GM18867 (cell line): ENCODE measurements around the gene ADGRL1.
A peak's percentile ranks its signal among the peaks of the same experiment; 100 is the strongest.
"Not testable (repeated sequence)": the region's sequence is repeated elsewhere in the genome, so short reads cannot be mapped to it uniquely, and the experiment has no call there.

Experiments
- ATAC-seq: cut with Tn5 transposase; IDR thresholded peaks from one replicate; pipeline ENCODE4 v1.9.1; 2021; ENCODE audit warnings: mild to moderate bottlenecking, moderate library complexity; ENCODE audit not compliant: unreplicated experiment

The ADGRL1 gene

GRCh38 chr19:14218620-14219330 lies 12.8 kb upstream of the ADGRL1 start:
- no peak for ATAC-seq

GRCh38 chr19:14217886-14218285 lies 11.9 kb upstream of the ADGRL1 start:
- ATAC-seq, result not testable (repeated sequence)

GRCh38 chr19:14214580-14214979 lies 8.6 kb upstream of the ADGRL1 start:
- no peak for ATAC-seq

GRCh38 chr19:14210182-14210581 lies 4.2 kb upstream of the ADGRL1 start:
- ATAC-seq, result not testable (repeated sequence)

- ATAC-seq, result not testable (repeated sequence)
Measured at GRCh38 chr19:14209401-14209800, 3.4 kb upstream of the ADGRL1 start.

DNA sequence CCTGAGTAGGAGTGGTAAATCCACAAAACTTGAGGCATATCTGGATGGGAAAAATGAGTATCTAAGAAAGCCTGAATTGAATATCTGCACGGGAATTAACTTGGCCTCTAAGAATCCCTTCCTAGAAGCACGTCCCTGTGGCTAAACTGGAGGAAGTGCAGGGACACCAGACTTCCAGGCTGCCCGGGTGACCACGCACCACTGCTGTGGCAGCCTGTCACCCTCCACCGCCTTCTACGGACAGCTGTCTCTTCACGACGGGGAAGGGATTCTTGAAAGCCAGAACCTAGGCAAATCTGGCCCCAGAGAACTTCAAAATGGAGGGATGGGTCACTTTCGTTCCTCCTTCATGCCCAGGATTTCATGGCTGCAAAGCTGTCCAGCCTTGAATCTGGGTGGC lies 2.5 kb upstream of the ADGRL1 start:
- ATAC-seq, result not testable (repeated sequence)

DNA sequence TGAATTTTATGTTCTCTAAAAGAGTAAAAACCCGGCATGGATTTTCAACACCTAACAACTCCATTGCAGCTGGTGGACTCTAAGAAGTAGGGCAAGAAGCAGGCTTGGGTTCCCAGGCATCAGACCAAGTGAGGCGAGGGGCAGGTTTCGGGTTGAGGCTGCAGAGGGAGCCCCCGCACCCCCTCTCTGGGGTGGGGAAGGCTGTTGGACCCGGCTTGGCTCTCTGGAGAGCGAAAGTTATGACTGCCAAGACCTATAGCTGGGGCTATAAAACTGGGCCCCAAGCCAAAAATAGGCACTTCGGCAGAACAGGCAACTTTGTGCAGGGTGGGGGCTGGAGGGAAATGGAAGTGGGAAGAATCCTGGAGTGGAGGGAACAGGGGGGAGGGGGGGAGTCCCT lies 1.8 kb upstream of the ADGRL1 start:
- ATAC-seq, result not testable (repeated sequence)

- ATAC-seq, result not testable (repeated sequence)
Measured at GRCh38 chr19:14206737-14207726, 1.1 kb upstream of the ADGRL1 start.

DNA sequence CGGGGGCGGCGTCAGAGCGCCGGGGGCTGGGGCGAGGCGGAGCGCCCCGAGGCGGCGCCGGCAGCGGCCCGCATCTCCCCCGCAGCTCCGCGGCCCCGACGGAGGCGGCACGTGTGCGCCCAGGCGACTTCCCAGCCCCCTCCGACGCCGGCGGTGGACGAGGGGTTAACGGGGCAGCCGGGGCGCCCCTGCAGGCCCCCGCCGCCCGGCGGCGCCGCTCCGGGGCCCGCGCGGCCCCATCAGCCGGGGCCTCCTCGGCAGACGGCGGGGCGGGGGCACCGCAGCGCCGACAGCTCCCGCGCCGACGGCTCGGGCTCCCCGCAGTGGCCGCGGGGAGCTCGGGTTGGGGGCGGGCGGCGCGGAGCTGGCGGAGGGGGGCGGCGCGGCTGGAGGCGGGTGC lies 339 bp upstream of the ADGRL1 start:
- not testable (repeated sequence) for ATAC-seq

- ATAC-seq, result not testable (repeated sequence)
Measured at GRCh38 chr19:14204676-14205451, 1.1 kb downstream of the ADGRL1 start.

DNA sequence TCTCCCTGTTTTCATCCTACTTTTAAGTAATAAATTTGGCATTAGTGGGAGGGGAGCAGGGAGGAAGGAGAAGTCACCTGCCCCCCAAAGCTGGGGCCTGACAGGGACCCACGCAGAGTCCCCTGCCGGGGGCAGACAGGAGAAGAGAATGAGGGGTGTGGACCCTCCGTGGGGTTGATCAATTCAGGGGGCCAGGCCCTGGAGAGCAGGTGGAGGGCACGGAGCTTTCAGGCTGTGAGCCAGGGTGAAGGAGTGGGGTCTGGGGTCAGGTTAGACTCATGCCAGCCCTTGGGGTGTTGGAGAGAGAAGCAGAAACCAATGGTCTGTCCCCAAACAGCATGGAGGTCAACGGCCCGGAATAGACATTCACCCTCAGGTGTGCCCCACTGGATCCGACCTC lies 1.8 kb downstream of the ADGRL1 start:
- not testable (repeated sequence) for ATAC-seq

DNA sequence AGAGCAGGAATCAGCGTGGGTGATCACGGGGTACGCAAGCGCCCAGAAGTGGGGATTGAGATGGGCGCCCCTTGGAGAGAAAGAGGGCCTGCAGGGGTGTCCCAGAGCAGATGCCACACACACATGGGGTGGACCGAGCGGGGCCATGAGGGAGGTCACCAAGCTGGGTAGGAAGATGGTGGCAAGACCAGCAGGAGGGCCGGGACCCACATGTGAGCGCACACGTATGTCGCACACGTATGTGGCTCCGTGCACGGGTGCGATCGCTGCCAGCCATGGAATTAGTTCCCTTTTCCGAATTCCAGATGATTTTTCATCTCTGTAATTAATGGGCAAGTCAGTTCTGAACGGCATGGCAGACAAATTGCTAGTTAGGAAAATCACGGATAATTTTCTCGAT lies 2.2 kb downstream of the ADGRL1 start:
- not testable (repeated sequence) for ATAC-seq

DNA sequence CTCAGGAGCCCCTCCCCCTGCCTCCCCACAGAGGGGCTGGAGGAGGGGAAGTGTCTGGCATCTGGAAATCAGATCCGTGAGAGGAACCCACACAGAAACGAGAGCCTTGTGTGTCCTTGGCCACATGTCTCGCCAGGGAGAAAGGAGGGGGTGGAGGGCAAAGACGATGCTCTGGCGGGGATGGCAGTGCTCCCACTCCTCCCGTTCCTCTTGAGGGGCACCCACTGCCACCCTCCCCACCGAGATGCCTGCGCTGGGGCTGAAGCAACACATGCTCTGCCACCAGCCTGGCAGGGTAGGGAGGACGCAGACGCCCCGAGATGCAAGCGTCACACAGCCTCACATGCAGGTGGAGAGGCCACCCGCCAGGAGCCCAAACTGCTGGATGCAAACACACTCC lies 2.8 kb downstream of the ADGRL1 start:
- ATAC-seq, result no peak

DNA sequence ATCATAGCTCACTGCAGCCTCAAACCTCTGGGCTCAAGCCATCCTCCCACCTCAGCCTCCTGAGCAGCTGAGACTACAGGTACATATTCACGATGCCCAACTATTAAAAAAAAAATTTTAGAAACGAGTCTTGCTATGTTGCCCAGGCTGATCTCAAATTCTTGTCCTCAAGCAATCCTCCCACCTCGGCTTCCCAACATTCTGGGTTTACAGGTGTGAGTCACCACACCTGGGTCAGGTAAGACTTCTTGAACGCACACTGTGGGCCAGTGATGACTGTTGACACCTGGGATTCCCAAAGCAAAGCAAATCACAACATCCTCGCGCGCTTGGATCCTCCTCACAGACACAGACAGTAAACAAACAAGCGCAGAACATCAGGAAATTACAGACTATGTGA lies 4.5 kb downstream of the ADGRL1 start:
- not testable (repeated sequence) for ATAC-seq

DNA sequence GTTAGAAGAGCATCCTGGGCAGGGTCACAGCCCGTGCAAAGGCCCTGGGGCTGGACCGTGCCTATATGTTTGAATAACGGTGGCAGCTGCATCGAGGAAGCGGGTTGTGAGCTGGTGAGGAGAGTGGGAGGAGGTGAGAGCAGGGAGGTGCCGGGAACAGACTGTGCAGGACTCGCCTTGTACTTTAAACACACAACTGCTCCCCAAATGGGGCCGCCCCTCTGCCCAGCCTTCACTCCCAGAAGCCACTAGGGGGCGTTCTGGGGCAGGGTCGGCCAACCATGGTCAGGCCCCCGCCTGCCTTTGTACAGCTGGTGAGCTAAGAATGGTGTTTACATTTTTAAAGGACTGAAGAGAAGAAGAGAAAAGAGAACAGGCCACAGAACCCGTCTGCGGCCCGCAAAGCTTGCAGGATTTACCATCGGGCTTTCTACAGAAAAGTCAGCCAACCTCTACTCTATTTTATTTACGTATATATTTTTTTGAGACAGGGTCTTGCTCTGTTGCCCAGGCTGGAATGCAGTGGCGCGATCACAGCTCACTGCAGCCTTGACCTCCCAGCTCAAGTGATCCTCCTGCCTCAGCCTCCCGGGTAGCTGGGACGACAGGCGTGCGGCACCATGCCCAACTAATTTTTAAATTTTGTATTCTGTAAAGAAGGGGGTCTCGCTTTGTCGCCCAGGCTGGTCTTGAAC lies 5.7 kb downstream of the ADGRL1 start:
- peak; percentile 54 for ATAC-seq

- no peak for ATAC-seq
Measured at GRCh38 chr19:14198384-14199376, 7.3 kb downstream of the ADGRL1 start.

DNA sequence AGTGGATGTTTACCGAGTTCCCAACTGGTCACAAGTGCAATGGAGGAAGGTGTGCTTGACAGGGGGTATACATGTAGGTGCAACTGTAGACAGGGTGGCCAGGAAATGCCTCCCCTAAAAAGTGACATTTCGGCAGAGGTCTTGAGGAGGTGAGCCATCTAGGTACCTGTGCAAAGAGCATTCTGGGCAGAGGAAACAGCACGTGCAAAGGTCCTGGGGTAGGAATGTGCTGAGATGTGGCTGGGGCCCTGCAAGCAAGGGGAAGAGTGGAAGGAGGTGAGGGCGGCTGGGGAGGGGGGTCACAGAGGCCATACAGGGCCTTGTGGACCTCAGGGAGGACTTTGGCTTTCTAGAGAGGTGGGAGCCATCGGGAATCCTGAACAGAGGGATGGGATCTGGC lies 8.1 kb downstream of the ADGRL1 start:
- no peak for ATAC-seq

- ATAC-seq, result not testable (repeated sequence)
Measured at GRCh38 chr19:14197288-14197687, 8.7 kb downstream of the ADGRL1 start.

- not testable (repeated sequence) for ATAC-seq
Measured at GRCh38 chr19:14196105-14196504, 9.9 kb downstream of the ADGRL1 start.
